ENCODE results near the gene FYB1.

Gene FYB1

DNA sequence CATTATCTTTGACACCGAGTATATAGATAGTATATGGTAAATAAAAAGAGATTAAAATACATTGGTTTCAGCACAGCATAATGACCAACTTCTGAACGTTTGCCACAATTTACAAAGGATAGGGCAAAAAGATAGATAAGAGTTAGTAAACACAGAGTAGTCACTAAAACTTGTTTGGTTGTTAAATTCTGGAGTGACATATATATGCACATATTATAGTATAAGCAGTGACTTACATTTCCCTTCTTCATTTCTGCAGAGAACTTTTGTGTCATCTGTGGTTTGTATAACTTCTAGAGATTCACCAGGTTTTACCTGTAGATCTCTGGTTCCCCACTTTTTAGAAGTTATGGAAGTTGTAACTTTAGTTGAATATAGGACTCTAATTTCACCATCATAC is 100.7 kb downstream of the FYB1 start:
- DNase-seq (ENCODE audit: low read depth in 2 of 2) = no peak

DNA sequence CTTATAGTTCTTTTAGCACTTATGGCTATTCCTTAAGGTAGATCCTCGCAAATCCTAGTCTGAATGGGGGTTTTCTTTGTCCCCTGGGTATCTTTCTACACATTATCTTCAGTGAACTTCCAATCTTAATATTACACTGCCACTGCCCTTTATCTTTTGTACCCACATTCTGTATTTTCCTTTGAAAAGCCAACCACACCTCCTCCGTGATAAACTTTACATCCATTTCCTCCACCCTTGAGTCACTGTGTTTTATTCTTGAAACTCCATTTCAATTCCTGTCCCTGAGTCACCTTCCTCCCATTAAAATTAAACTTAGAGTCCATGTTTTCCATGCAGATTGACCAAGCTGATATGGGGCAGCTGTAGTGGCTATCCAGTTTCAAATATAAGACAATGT is 102.0 kb downstream of the FYB1 start:
- no peak for DNase-seq (ENCODE audit: low read depth in 2 of 2)

DNA sequence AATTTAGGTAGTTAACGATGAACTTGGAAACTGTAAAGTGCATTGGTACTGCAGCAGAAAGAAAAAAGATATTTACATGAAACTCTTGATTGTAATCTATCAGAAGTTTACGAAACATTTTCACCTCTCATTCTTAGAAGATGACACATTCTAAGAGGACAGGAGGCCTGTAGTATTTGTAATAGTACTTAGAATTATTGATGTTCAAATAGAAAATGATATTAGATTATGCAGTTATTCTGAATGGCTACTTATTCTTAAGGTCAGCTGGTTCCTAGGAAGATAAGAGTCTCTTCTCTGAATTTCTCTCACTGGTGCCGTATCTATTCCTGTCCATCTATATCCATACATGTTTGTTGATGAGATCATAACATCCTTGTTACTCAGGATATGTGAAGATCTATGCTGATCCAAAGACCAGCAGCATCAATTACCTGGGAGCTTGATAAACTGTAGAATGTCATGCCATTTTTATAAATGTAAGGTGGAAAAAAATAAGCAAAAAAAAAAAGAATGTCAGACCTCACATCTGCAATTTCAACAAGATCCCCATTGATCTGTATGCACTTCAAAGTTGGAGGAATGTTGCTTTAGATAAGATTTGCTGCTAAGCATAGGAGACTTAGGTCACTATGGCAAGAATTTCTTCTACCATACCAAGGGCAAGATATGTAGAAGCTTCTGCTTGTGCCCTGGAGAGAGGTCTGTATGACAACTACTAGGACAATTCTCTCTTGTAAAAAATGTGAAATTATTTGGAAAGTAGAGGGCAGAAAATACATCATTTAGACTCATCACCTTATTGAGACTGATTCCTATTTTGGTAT is 102.8 kb downstream of the FYB1 start:
- DNase-seq (ENCODE audit: low read depth in 2 of 2) = no peak

DNA sequence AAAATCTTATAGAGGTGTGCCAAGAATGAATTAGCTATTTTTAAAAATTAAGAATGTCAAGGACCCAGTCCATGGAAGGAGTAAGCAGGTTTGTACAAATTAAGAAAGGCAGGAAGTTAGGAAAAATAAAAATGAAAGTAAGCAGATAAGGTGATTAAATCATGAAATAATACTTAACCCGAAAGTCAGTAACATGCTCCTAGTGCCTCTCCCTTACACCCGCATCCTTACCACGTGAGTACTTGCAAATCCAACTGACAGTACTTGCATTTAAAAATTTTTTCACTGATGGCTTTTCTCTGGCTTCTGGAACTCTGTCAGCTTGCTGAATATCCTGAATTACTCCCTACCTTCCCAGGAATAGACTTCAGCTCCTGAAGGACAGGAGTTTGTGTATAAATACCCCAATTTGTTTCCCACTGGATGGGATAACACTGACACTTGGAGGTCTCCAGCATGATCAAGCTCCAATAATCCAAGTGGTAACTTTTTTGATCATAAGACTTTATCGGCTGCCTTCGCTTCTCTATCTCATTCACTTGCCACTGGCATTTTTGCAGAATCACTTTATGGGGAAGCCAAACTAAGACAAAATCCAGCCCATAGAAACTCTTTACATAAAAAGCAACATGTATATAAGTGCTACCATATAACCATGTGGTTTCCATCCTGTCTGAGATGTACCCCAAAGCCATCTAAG is 103.6 kb downstream of the FYB1 start:
- no peak for DNase-seq (ENCODE audit: low read depth in 2 of 2)

DNA sequence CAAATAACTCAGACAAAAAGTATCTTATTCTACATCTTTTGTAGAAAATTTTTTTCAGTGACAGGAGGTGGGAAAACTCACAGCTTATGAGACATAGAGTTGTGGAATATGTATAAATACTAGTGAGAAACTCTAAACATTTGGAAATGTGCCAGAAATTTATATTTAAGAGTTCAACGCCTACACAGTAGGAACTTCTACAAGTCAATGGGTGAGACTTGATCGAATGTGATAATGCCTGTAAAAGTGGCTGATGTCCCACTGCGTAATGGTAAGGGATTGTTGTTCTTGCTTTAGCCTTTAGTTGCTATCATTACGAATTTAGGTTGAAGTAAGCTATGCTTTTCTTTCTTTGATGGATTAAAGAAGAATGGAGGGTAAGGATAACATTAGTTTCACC is 105.2 kb downstream of the FYB1 start:
- no peak for DNase-seq (ENCODE audit: low read depth in 2 of 2)

DNA sequence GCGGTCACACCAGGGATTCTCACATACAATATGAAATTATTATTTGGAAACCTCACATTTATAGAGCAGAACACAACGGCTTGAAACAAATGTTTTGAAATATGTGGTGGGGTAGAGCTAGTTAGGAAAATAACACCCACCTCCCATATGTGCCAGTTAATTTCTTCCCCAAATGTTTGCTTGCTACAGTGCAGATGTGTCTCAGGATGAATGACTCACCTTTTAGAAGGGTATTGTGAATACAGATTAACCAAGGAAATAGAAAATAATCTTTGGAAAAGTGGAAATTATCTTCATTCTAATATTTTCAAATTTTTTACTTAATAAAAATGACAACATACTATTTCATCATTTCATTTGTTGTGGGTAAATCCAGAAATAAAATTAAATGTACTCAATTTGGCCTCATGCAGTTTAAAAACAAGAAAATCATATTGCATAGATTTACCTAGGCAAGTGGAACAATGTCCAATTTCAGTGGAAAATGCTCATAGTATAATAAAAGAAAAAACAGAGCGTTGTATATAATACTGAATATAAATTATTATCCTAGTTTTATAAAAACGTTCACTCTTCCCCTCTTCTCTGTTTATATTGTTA is 105.9 kb downstream of the FYB1 start:
- no peak for DNase-seq (ENCODE audit: low read depth in 2 of 2)

DNA sequence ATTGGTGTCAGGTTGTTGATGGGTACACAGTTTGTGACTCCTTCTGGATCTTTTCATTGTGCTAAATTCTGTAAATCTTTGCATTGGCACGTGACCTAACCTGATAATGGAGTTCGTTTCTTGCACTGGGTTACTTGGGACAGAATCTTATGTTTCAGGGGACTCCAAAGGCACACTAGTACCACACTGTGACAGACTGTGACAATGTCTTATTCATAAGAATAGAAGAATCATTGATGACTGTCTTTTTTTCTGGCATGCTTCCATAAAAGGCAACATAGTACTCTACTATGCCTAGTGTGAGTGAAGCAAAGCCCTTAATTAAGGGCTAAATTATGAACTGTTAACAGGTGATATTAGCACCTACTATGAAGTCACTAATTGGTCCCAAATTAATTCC is 109.8 kb downstream of the FYB1 start:
- no peak for DNase-seq (ENCODE audit: low read depth in 2 of 2)

DNA sequence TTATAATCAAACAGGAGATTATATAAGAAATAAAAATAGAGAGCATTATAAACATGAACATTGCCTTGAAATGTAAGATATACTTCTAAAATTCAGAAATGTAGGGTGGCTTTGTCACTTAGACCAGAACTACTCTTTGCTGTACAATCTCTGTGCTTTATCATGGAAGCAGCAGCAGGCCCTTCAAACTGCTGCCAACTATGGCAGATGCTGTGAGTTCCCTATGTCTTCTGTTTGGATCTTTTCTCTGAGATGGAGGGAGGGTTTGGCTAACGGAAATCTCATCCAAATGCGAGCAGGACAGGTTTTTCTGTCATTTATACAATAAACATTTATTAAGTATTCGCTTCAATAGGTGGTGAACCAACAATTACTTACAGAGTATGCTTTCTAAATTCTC is 110.4 kb downstream of the FYB1 start:
- no peak for DNase-seq (ENCODE audit: low read depth in 2 of 2)

DNA sequence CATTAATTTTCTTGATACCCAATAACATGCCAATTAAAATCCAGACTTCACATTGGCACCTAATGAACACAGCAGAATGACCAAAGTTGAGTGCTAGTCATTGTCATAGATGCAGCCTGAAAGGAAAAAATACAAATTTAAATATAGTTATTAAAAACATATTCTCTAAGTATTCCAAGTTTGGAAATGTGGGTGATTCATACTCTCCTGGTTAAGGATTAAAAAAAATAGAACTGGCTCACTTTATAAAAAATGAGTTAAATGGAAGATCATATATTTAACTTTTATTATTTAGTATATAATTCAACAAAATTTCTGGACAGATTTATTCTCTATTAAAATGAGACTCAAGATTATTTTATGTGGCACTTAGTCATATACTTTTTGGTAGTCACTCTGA is 112.0 kb downstream of the FYB1 start:
- no peak for DNase-seq (ENCODE audit: low read depth in 2 of 2)

DNA sequence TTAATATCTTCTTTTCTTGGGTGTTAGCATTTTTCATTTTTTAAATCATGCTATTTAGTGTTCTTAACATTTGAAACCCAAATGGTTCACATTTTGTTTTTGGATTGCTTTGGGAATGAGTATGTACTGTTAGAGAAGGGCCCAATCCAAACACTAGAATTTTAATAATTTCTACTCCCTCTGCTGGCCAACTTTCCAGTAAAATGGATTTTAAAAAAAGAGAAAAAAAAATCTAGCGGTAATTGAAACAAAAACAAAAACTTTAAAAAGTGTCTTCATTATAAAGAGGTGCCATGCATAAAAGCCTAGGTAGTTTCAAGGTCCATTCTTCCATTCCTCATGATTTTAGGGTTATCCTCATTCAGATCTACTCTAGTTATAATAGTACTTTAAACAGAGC is 113.0 kb downstream of the FYB1 start:
- no peak for DNase-seq (ENCODE audit: low read depth in 2 of 2)

DNA sequence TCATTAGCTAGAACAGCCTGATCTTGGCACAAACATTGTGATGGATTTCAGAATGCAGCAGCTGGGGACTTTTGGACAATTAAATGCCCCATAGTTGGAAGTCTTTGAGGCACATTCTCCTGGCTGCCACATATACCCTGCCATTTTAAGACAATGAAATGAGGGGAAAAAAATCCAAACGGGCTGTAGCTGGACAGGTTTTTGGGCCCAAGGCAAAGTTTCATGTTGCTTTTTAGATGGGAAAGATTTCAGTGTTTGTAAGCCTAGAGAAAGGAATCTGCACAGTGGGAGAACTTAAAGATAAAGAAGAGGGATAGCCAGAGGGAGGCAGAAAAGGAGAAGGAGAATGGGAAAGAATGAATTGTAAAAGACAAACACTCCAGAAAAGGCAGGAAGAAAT is 115.1 kb downstream of the FYB1 start:
- no peak for DNase-seq (ENCODE audit: low read depth in 2 of 2)

DNA sequence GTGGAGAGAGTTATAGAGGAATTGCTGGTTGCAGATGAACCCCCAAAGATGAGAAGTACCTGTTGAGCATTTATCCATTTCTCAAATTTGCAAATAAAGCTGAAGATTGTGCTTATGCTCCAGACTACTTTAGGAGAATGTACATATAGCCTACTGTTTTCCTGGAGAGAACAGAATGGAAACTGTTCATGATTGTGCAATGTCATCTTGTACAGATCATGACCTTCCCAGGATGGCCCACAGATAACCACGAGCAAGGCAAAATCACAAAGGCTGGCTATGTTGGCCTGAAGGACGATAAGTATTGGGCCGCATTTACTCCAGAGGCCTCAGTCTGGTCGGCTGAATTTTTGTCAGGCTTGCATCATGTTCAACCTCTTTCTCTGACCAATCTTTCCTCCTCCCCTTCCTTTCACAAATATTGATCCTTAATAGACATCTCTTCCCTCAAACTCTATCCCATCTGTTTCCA is 116.6 kb downstream of the FYB1 start:
- no peak for DNase-seq (ENCODE audit: low read depth in 2 of 2)

DNA sequence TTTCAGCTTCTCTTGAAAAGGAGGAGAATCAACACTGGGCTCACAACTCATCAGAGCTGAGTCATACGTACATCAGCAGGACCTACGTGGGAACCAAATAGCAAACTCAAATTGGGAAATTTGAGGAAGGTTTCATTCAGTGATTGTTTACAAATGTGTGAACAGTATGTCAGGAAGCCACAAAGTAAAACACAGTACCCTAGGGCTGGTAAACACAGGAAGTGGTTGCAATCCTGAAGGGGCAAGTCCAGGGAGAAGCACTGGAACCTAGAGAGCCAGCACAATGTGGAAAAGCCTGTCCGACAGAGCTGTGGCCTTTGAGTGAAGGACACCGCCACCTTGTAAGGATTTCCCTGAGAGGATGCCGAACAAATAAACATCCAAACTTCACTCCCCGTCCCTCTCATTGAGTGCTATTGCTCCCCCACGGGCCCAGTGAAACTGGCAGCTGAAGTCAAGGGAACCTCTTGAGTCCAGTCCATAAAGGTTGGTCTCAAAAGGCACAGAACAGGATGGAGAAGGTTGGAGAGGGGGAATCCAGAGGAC is 118.4 kb downstream of the FYB1 start:
- DNase-seq (ENCODE audit: low read depth in 2 of 2) = no peak

DNA sequence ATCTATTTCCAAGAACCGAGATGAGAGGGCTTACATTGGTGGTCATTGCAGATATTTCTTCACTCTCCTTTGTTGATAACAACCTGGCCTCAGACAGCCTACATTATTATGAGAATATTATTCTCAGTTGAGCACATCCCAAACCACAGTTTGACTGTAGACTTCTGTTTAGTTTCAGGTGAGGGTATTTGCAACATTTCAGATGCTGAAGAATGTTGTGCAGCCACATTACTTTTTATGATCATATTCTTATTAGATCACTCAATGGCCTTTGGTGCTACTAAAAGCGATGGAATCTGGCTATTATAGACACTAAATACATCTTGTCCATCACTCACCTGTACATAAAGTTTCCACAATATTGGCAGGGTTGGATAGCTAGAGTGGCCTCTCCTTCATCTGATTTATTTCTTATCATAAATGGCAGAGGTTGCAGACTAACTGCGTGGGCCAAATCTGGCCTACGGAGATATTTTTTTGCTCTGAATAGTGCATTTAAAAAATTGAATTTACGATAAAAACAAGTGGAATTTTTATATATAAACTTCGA is 119.0 kb downstream of the FYB1 start:
- no peak for DNase-seq (ENCODE audit: low read depth in 2 of 2)

DNA sequence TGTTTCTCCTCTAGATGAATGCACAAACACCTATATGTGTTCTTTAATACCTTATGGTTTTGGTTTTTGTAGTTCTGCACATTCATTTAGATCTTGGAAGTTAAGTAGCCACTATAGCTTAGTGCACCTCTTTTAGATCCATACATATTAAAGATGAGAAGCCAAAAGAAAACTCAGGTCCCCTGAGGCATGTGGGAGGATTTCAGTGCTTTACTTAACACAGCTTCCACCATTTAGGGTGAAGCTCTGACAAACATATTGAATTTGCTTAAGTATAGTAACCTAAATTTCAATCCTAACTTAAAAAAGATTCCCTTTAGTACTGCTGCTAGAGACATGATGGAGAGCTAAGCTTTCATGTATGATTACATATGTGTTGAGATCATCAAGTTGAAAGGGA is 119.5 kb downstream of the FYB1 start:
- DNase-seq (ENCODE audit: low read depth in 2 of 2) = no peak

DNA sequence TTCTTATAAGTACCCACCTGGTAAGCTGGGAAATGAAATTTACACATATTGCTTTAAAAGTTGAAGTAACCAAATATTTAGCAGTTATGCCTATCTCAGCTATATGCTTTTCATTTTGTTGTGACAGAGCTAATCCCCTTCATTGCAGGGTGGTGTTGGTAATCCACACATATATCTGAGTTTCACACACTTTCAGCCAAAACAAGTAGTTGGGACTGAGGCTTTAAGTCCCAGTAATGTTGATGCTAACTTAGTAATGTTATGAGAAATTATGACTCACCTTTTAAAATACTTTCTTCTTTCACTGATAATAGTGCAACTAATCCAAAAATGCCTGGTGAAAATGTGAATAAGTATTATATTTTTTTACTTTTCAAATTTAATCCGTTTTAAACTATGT is 126.0 kb downstream of the FYB1 start:
- DNase-seq (ENCODE audit: low read depth in 2 of 2) = no peak

DNA sequence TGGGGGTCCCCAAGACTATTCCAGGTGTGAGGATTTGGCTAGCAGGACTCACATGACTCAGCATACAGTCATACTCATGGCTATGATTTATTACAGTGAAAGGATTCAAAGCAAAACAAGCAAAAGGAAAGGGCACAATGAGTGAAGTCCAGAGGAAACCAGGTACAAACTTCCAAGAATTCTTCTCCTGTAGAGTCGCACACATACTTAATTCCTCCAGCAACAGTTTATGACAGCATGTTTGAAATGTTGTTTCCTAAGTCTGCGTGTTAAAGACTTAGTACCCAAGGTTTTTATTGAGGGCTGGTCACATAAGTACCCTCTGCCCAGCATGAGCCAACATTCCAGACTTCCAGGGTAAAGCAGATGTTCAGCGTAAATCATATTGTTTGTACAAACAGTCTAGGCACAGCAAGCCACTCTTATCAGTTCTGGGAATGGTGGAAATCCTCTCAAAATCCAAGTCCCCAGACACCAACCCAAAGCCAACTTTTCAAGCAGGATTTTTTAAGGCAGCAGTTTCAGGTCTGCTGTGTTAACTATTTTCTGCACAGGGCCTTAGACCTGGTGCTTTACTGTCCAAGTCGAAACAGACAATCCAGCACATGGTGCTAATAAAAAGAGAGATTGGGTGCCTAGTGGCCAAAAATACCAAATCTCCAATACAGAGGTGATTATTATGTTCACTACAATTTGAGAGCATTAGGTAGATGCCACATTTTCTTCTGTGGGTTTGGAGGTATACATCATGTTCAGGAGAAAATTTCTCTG is 126.6 kb downstream of the FYB1 start:
- DNase-seq (ENCODE audit: low read depth in 2 of 2) = no peak

DNA sequence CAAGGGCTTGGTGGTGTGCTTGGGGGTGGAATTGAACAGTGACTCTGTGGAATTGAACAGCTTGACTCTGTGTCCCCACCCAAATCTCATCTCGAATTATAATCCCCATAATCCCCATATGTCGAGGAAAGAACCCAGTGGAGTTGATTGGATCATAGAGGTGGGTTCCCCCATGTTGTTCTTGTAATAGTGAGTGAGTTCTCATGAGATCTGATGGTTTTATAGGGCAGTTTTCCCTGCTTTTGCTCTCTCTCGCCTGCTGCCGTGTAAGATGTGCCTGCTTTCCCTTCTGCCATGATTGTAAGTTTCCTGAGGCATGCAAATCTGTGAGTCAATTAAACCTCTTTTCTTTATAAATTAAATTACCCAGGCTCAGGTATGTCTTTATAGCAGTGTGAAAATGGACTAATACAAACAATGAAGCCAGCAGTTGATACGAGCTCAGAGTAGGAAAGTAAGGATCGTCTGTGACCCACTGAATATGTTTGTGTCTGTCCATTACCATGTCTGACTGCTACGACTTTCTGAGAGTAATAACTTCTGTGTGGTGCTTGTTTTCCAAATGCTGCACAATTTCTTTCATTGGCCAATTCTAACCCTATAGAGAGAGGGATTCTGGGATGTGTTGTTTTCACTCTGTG is 127.3 kb downstream of the FYB1 start:
- DNase-seq (ENCODE audit: low read depth in 2 of 2) = no peak

DNA sequence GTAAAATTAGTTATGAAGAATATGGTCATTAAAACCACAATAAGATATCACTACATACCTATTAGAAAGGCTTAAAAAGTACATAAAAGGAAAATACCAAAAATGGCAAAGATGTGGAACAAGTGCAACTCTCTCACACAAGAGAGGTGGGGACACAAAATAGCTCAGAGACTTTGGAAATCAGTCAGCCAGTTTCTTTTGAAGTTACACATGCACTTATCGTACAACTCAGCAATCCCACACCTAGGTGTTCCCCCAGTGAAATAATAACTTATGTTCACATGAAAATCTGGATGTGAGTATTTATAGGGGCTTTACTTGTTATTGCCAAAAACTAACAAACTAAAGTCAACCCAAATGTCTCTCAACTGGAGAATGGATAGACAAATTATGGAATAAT is 135.4 kb downstream of the FYB1 start:
- DNase-seq (ENCODE audit: low read depth in 2 of 2) = no peak

DNA sequence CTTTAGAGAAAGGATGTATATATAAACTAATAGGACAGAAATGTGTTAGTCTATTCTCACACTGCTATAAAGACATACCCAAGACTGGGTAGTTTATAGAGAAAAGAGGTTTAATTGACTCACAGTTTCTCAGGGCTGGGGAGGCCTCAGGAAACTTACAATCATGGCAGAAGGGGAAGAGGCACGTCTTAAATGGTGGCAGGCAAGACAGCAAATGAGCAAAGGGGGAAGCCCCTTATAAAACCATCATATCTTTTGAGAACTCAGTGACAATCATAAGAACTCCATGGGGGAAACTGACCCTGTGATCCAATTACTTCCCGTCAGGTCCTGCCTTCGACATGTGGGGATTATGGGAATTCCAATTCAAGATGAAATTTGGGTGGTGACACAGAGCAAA is 136.4 kb downstream of the FYB1 start:
- no peak for DNase-seq (ENCODE audit: low read depth in 2 of 2)

DNA sequence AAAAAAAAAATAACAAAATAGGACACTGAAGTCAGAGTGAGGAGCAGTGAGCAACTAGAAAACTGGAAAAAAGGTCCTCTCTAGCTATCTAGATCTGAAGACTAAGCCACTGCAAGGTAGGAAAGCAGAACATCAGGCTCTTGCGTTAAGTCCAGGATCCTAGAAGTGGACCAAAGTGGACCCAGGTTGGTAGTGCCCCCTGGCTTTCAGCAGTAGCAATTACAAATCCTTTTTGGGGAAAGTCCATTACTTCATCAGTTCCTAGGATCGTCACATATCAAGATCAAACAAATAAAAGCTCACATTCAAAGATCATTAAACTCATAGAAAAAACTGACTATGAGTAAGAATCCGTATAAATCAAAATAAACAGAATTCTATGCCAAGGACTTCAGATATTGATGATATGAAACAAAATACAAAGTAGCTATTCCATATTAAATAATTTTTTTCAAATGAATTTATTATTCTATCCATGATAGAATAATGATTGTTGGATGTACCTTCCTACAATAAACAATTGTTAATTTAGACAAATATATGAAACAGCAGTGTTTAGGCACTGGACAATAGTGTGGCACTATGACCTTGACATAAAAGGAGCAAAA is 138.7 kb downstream of the FYB1 start:
- no peak for DNase-seq (ENCODE audit: low read depth in 2 of 2)
